GM12878 (cell line): ENCODE data around the gene AP3S1. TPM values are rescaled to one million over a fixed set of nuclear protein-coding genes. Genes with fewer than 3 reads are reported as not detected.

Experiments used
- ASH2L ChIP-seq: fragments of 300-600, 200-600 bp; sonication (generic); IDR thresholded peaks from 2 replicates; pipeline ENCODE4 v1.6.1; 2017; ENCODE audit warnings: low read depth, mild to moderate bottlenecking, borderline replicate concordance
- BACH1 ChIP-seq: fragments of 450-650 bp; IDR thresholded peaks from 2 replicates; pipeline ENCODE4 v1.6.1; 2017; ENCODE audit warnings: mild to moderate bottlenecking, borderline replicate concordance
- HDAC2 ChIP-seq: fragments of 200-600 bp; sonication (generic); IDR thresholded peaks from 2 replicates; pipeline ENCODE4 v1.6.1; 2017
- MTA3 ChIP-seq: IDR thresholded peaks from 2 replicates; pipeline ENCODE4 v1.6.1; 2012; ENCODE audit warnings: low read length, inconsistent platforms, borderline replicate concordance
- NBN ChIP-seq: fragments of 450-650 bp; IDR thresholded peaks from 2 replicates; pipeline ENCODE4 v1.6.1; 2016
- RUNX3 ChIP-seq: IDR thresholded peaks from 2 replicates; pipeline ENCODE4 v1.6.1; 2012; ENCODE audit warnings: low read length, inconsistent platforms
- SMAD1 ChIP-seq: fragments of 450-650 bp; IDR thresholded peaks from 2 replicates; pipeline ENCODE4 v1.6.1; 2018; ENCODE audit warnings: mild to moderate bottlenecking, low read depth; ENCODE audit not compliant: partially characterized antibody
- SMAD5 ChIP-seq: IDR thresholded peaks from 2 replicates; pipeline ENCODE4 v1.6.1; 2016; ENCODE audit warnings: antibody characterized with exemption, low read depth
- WRNIP1 ChIP-seq: IDR thresholded peaks from 2 replicates; pipeline ENCODE4 v1.6.1; 2011; ENCODE audit warnings: low read depth, low read length, improper control_type of control experiment, borderline replicate concordance
- ZNF274 ChIP-seq: IDR thresholded peaks from one replicate; pipeline ENCODE4 v1.8.0; 2011; ENCODE audit not compliant: insufficient read length, insufficient read depth
- polyA plus RNA-seq, 11 experiments: library from polyadenylated mRNA; depleted of rRNA in 4 of 11; unstranded in 6 of 11; stranded (reverse) in 5 of 11; fragments of >200 nt; fragmentation: Nextera tagmentation in 4 of 11; fragmentation: Illumina TruSeq in 1 of 11; extraction: Ambion mirVana in 4 of 11; extraction: Trizol in 1 of 11; gene quantifications; 1 replicate in 1 of 11; 2 replicates in 10 of 11; pipeline versions ENCODE4 v1.2.1 to v1.2.3, GENCODE V29; 2011 to 2016; ENCODE audit warnings: inconsistent platforms in 2 of 11, missing spikeins in 2 of 11, low read depth in 1 of 11
- total RNA-seq, 4 experiments: library from RNA; depleted of rRNA in 3 of 4; stranded (reverse); fragments of >200 nt in 3 of 4; fragmentation: Illumina TruSeq in 1 of 4; extraction: Trizol in 1 of 4; gene quantifications; 2 replicates each; pipeline versions ENCODE4 v1.2.1 to v1.2.3, GENCODE V29; 2013 to 2021
- TF ChIP-seq, protein P1 (sequence below): fragments of 450-650 bp; conservative IDR thresholded peaks from 2 replicates; pipeline ENCODE4 v1.6.1; 2017; ENCODE audit warnings: mild to moderate bottlenecking, moderate library complexity
- TF ChIP-seq, protein P2 (sequence below): fragments of 450-650 bp; IDR thresholded peaks from 2 replicates; pipeline ENCODE4 v1.6.1; 2017; ENCODE audit warnings: low read depth, mild to moderate bottlenecking, moderate library complexity
- TF ChIP-seq, protein P3 (sequence below): IDR thresholded peaks from 2 replicates; pipeline ENCODE4 v1.6.1; 2011; ENCODE audit warnings: borderline replicate concordance, low read depth, mild to moderate bottlenecking, moderate library complexity, low read length; ENCODE audit not compliant: insufficient read depth, poor library complexity, severe bottlenecking

The AP3S1 gene
- total and polyA plus RNA-seq, 10 of the 15 experiments (the other 5 are each of a cell fraction or from before 2014, with no cell fraction given), result 36.4 to 137 (median 67.5) TPM

DNA sequence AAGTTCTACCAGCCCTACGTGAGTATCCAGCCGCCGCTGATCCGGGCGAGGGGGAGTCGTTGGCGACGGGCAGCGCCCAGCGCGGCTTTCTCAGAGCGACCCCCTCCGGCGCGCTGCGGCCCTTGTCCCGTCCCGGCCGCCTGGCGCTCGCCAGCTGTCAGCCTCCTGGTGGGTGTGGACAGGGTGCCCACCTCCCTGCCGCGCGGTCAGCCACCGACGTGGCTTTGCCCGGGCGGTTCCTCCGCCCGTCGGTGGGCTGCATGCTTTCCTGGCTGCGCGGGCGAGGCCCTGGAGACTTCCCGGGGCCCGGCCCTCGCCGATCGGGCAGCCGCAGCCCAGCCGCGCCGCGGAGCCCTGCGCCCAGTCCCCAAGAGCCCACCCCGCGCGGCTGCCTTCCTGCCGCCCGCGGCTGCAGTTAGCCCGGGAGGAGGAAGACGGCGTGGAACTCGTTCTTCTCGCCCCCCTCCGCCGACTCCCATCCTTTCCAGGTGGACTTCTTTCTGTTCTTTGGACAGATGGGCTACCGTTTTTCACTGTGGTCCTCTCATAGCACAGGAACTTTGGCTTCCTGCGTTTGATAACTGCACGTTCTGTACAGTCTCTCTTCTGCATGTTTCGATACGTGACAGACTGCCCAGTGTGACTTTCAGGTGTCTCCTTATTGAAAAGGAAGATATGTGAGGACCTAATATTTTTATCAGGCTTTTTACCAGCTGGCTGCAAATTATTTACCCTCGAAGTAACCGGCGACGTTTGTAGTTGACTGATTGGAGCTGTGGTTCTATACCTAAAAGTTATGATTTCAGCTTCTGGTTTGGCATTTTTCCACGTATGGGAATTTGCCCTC lies 577 bp downstream of the AP3S1 start (continued):
- TF ChIP-seq, protein P1, sequence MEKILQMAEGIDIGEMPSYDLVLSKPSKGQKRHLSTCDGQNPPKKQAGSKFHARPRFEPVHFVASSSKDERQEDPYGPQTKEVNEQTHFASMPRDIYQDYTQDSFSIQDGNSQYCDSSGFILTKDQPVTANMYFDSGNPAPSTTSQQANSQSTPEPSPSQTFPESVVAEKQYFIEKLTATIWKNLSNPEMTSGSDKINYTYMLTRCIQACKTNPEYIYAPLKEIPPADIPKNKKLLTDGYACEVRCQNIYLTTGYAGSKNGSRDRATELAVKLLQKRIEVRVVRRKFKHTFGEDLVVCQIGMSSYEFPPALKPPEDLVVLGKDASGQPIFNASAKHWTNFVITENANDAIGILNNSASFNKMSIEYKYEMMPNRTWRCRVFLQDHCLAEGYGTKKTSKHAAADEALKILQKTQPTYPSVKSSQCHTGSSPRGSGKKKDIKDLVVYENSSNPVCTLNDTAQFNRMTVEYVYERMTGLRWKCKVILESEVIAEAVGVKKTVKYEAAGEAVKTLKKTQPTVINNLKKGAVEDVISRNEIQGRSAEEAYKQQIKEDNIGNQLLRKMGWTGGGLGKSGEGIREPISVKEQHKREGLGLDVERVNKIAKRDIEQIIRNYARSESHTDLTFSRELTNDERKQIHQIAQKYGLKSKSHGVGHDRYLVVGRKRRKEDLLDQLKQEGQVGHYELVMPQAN, result peak; percentile 74
- TF ChIP-seq, protein P2, sequence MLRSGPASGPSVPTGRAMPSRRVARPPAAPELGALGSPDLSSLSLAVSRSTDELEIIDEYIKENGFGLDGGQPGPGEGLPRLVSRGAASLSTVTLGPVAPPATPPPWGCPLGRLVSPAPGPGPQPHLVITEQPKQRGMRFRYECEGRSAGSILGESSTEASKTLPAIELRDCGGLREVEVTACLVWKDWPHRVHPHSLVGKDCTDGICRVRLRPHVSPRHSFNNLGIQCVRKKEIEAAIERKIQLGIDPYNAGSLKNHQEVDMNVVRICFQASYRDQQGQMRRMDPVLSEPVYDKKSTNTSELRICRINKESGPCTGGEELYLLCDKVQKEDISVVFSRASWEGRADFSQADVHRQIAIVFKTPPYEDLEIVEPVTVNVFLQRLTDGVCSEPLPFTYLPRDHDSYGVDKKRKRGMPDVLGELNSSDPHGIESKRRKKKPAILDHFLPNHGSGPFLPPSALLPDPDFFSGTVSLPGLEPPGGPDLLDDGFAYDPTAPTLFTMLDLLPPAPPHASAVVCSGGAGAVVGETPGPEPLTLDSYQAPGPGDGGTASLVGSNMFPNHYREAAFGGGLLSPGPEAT, result no peak
- TF ChIP-seq BACH1 (peak; percentile 43; the same call in 1 of the 2 replicates), SMAD5 (no peak), WRNIP1 (no peak), SMAD1 (no peak), NBN (no peak), ASH2L (no peak), ZNF274 (no peak), HDAC2 (no peak), RUNX3 (no peak), MTA3 (no peak)
- TF ChIP-seq, protein P3, sequence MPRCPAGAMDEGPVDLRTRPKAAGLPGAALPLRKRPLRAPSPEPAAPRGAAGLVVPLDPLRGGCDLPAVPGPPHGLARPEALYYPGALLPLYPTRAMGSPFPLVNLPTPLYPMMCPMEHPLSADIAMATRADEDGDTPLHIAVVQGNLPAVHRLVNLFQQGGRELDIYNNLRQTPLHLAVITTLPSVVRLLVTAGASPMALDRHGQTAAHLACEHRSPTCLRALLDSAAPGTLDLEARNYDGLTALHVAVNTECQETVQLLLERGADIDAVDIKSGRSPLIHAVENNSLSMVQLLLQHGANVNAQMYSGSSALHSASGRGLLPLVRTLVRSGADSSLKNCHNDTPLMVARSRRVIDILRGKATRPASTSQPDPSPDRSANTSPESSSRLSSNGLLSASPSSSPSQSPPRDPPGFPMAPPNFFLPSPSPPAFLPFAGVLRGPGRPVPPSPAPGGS, result peak; percentile 4
